Measurements from ENCODE around the gene ANO3.

DNA sequence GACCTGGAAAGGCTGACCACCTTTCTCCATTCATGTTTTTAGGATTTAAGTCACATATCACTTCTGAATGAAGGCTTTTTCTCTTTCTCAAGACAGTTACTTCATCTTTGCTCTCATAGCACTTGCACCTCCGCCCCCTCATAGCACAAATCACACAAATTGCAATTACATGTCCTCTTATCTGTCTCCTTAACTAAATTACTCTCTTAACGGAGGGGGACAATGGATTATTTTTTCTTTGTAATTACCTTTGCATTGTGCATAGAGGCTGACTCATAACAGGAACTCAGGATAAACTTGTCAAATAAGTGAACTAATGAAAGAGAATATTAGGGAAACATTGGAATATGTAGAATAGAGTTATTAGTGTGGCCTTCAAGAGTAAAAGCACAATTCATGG, 145.5 kb downstream of the ANO3 start:
- TF ChIP-seq, protein P1, sequence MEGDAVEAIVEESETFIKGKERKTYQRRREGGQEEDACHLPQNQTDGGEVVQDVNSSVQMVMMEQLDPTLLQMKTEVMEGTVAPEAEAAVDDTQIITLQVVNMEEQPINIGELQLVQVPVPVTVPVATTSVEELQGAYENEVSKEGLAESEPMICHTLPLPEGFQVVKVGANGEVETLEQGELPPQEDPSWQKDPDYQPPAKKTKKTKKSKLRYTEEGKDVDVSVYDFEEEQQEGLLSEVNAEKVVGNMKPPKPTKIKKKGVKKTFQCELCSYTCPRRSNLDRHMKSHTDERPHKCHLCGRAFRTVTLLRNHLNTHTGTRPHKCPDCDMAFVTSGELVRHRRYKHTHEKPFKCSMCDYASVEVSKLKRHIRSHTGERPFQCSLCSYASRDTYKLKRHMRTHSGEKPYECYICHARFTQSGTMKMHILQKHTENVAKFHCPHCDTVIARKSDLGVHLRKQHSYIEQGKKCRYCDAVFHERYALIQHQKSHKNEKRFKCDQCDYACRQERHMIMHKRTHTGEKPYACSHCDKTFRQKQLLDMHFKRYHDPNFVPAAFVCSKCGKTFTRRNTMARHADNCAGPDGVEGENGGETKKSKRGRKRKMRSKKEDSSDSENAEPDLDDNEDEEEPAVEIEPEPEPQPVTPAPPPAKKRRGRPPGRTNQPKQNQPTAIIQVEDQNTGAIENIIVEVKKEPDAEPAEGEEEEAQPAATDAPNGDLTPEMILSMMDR (IDR thresholded peaks at IDR 0.05): no peak
- TF ChIP-seq POLR2A (IDR thresholded peaks at IDR 0.05): no peak

All from uterus (tissue), 2 donors.